NCI-H187 treated with DMSO at 0.1 percent for 48 hours (cell line): Measurements from ENCODE around the gene NME8.
"Not testable (repeated sequence)": the region's sequence is repeated elsewhere in the genome, so short reads cannot be mapped to it uniquely, and the experiment has no call there.

Experiments
- DNase-seq: peaks from one replicate; lab custom pipeline; 2025; lab: John Stamatoyannopoulos, UW

NME8 gene

GRCh38 chr7:37848297-37848696 is at the start of gene NME8:
Gene NME8, plus strand, starts transcription at chr7:37848597. Its CDS starts 1,670 bp downstream, at chr7:37850267.
- no peak for DNase-seq

- DNase-seq = no peak
Observed at GRCh38 chr7:37806152-37806551, 42.2 kb upstream of the NME8 start.

- DNase-seq = not testable (repeated sequence)
Observed at GRCh38 chr7:37812161-37812580, 36.2 kb upstream of the NME8 start.

GRCh38 chr7:37815671-37816371 is 32.6 kb upstream of the NME8 start:
- DNase-seq = no peak

- peak; percentile 10 for DNase-seq
Observed at GRCh38 chr7:37816922-37817590, 31.3 kb upstream of the NME8 start.

- no peak for DNase-seq
Observed at GRCh38 chr7:37817591-37817960, 30.8 kb upstream of the NME8 start.

- DNase-seq = no peak
Observed at GRCh38 chr7:37817996-37818720, 30.2 kb upstream of the NME8 start.

GRCh38 chr7:37820708-37821468 is 27.5 kb upstream of the NME8 start:
- no peak for DNase-seq

- DNase-seq = peak; percentile 7
Observed at GRCh38 chr7:37822946-37823345, 25.5 kb upstream of the NME8 start.

- DNase-seq = no peak
Observed at GRCh38 chr7:37823557-37823956, 24.8 kb upstream of the NME8 start.

- no peak for DNase-seq
Observed at GRCh38 chr7:37825038-37825437, 23.4 kb upstream of the NME8 start.

GRCh38 chr7:37826825-37827224 is 21.6 kb upstream of the NME8 start:
- no peak for DNase-seq

GRCh38 chr7:37831244-37831643 is 17.2 kb upstream of the NME8 start:
- no peak for DNase-seq

- DNase-seq = peak; percentile 16
Observed at GRCh38 chr7:37832194-37832593, 16.2 kb upstream of the NME8 start.

GRCh38 chr7:37833107-37833817 is 15.1 kb upstream of the NME8 start:
- DNase-seq = peak; percentile 28

GRCh38 chr7:37833818-37834146 is 14.6 kb upstream of the NME8 start:
- DNase-seq = no peak

- DNase-seq = no peak
Observed at GRCh38 chr7:37853468-37853867, 5.1 kb downstream of the NME8 start.

GRCh38 chr7:37882086-37882485 is 33.7 kb downstream of the NME8 start:
- DNase-seq = no peak

- no peak for DNase-seq
Observed at GRCh38 chr7:37893359-37893758, 45.0 kb downstream of the NME8 start.

GRCh38 chr7:37894671-37895070 is 46.3 kb downstream of the NME8 start:
- DNase-seq = no peak

GRCh38 chr7:37899712-37900247 is 51.4 kb downstream of the NME8 start:
- DNase-seq = no peak
